BE2C (cell line): Measurements from ENCODE around the gene CD244.
"Not testable (repeated sequence)": the region's sequence is repeated elsewhere in the genome, so short reads cannot be mapped to it uniquely, and the experiment has no call there.

Experiments
- DNase-seq: peaks from one replicate; pipeline ENCODE4 v3.0.0-alpha.2; 2020
- H3K27me3 ChIP-seq: fragments of 250-450 bp; sonication (Bioruptor Pico); 2 replicates; pipeline ENCODE4 v1.5.1; 2020; ENCODE audit warnings: mild to moderate bottlenecking
- H3K36me3 ChIP-seq: fragments of 250-450 bp; sonication (Bioruptor Pico); 2 replicates; pipeline ENCODE4 v1.5.1; 2020; ENCODE audit warnings: mild to moderate bottlenecking
- H3K4me1 ChIP-seq: fragments of 250-450 bp; sonication (Bioruptor Pico); 2 replicates; pipeline ENCODE4 v1.5.1; 2020
- H3K4me3 ChIP-seq: 2 replicates; pipeline ENCODE4 v1.5.1; 2011; ENCODE audit warnings: low read depth, low read length
- H3K9me3 ChIP-seq: fragments of 250-450 bp; sonication (Bioruptor Pico); 2 replicates; pipeline ENCODE4 v1.5.1; 2020
- TF ChIP-seq, protein P1 (sequence below): IDR thresholded peaks from 2 replicates; pipeline ENCODE4 v1.5.1; 2012; ENCODE audit warnings: mild to moderate bottlenecking, low read depth, low read length

CD244 gene

DNA sequence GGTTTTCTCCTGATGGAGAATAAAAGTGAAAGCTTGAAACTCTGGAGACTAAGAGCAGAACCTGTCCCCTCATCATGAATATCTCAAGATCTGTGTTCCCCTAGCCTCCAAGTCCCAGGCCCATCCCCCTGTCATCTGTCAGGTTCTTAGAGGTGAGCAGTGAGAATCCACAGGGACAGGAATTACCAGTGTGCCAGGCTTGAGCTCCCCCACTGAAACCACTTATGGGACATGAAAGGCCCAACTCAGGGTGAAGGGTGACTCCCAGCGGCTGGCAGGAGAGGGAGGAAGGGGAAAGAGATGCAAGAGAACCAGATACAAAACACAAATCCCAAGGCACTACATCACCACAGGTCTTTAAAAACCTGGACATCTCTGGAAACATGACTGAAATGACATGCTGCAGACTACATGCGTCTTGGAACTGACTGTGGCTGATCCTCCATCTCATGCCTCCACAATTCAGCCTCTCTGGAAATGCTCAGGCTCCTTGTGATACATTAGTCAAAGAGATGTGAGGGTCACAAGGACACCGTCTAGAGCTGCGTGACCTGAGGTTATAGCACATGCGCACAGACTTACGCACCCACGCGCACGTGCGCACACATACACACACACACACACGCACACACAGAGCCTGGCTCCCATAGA, 73.5 kb downstream of the CD244 start:
- DNase-seq, result no peak
- TF ChIP-seq, protein P1, sequence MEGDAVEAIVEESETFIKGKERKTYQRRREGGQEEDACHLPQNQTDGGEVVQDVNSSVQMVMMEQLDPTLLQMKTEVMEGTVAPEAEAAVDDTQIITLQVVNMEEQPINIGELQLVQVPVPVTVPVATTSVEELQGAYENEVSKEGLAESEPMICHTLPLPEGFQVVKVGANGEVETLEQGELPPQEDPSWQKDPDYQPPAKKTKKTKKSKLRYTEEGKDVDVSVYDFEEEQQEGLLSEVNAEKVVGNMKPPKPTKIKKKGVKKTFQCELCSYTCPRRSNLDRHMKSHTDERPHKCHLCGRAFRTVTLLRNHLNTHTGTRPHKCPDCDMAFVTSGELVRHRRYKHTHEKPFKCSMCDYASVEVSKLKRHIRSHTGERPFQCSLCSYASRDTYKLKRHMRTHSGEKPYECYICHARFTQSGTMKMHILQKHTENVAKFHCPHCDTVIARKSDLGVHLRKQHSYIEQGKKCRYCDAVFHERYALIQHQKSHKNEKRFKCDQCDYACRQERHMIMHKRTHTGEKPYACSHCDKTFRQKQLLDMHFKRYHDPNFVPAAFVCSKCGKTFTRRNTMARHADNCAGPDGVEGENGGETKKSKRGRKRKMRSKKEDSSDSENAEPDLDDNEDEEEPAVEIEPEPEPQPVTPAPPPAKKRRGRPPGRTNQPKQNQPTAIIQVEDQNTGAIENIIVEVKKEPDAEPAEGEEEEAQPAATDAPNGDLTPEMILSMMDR, result no peak
- H3K27me3 ChIP-seq, result no peaks in the 10 kb centered on the region
- H3K4me3 ChIP-seq, result no peak overlapping the region
- H3K9me3 ChIP-seq, result no peaks in the 10 kb centered on the region
- H3K4me1 ChIP-seq, result no peaks in the 10 kb centered on the region
- H3K36me3 ChIP-seq, result no peaks in the 10 kb centered on the region

GRCh38 chr1:160782988-160783765, 79.5 kb downstream of the CD244 start:
- not testable (repeated sequence) for H3K4me1 ChIP-seq, DNase-seq, H3K4me3 ChIP-seq, H3K27me3 ChIP-seq, H3K9me3 ChIP-seq, H3K36me3 ChIP-seq

GRCh38 chr1:160781914-160782689, 80.6 kb downstream of the CD244 start:
- Histone ChIP-seq H3K9me3 (no peaks in the 10 kb centered on the region; the same call in 1 of the 2 replicates), H3K36me3 (no peaks in the 10 kb centered on the region), H3K4me1 (no peaks in the 10 kb centered on the region), H3K4me3 (no peak overlapping the region), H3K27me3 (no peaks in the 10 kb centered on the region)
- DNase-seq, result no peak
- TF ChIP-seq, protein P1, result no peak

GRCh38 chr1:160781186-160781766, 81.4 kb downstream of the CD244 start:
- Histone ChIP-seq H3K4me3 (no peak overlapping the region), H3K4me1 (no peaks in the 10 kb centered on the region), H3K9me3 (no peaks in the 10 kb centered on the region; the same call in 1 of the 2 replicates), H3K27me3 (no peaks in the 10 kb centered on the region), H3K36me3 (no peaks in the 10 kb centered on the region)
- TF ChIP-seq, protein P1, result no peak
- DNase-seq, result no peak

- DNase-seq, result no peak
- no peak overlapping the region for H3K4me3 ChIP-seq
- TF ChIP-seq, protein P1, result no peak
- no peaks in the 10 kb centered on the region for H3K36me3 ChIP-seq
- no peaks in the 10 kb centered on the region; the same call in 1 of the 2 replicates for H3K9me3 ChIP-seq
- no peaks in the 10 kb centered on the region for H3K27me3 ChIP-seq
- no peaks in the 10 kb centered on the region for H3K4me1 ChIP-seq
Measured at GRCh38 chr1:160780398-160780755, 82.3 kb downstream of the CD244 start.
